Gastroesophageal sphincter (tissue), 4 donors: ENCODE results near the gene MCF2L2. TPM values are rescaled to one million over a fixed set of nuclear protein-coding genes. Genes with fewer than 3 reads are reported as not detected.

Source experiments
- ATAC-seq: fragments of 150-250 bp; one replicate; pipeline ENCODE4 v1.9.1; 2016; ENCODE audit warnings: mild to moderate bottlenecking, moderate library complexity
- H3K27ac ChIP-seq, 4 donors: fragments of 200-600 bp; sonication (generic) in 3 of 4; 1 replicate in 3 of 4; 2 replicates in 1 of 4; pipeline ENCODE4 v1.5.1; 2016 to 2019
- H3K27me3 ChIP-seq: fragments of 200-600 bp; sonication (generic); one replicate; pipeline ENCODE4 v1.5.1; 2019
- H3K36me3 ChIP-seq, 2 donors: fragments of 200-600 bp; sonication (generic); one replicate each; pipeline ENCODE4 v1.5.1; 2019; ENCODE audit warnings: control low read depth in 1 of 2
- H3K4me1 ChIP-seq, 3 donors: fragments of 200-600 bp; sonication (generic); 1 replicate in 2 of 3; 2 replicates in 1 of 3; pipeline ENCODE4 v1.5.1; 2016 to 2019; ENCODE audit warnings: control low read depth in 2 of 3
- H3K4me3 ChIP-seq, 2 donors: fragments of 200-600 bp; sonication (generic); one replicate each; pipeline ENCODE4 v1.5.1; 2019; ENCODE audit warnings: mild to moderate bottlenecking in 1 of 2, moderate library complexity in 1 of 2
- H3K9me3 ChIP-seq, 3 donors: fragments of 200-600 bp; sonication (generic); one replicate each; pipeline ENCODE4 v1.5.1; 2017 to 2019; ENCODE audit warnings: control low read depth in 2 of 3
- EP300 ChIP-seq: sonication (generic); formaldehyde crosslinking; IDR thresholded peaks from one replicate; pipeline ENCODE4 v1.6.1; 2017; ENCODE audit warnings: antibody characterized with exemption, mild to moderate bottlenecking
- POLR2A ChIP-seq, 2 donors: fragments of 450-650 bp; IDR thresholded peaks; one replicate each; pipeline ENCODE4 v1.6.1; 2017; ENCODE audit warnings: antibody characterized with exemption in 2 of 2, mild to moderate bottlenecking in 2 of 2, moderate library complexity in 1 of 2
- POLR2AphosphoS5 ChIP-seq: sonication (generic); formaldehyde crosslinking; IDR thresholded peaks from one replicate; pipeline ENCODE4 v1.6.1; 2017; ENCODE audit warnings: antibody characterized with exemption
- WGBS, 2 donors: methylation state at CpG; one replicate each; pipeline ENCODE4 v1.1.5; 2018; ENCODE audit warnings: low coverage in 1 of 2; 5-methylcytosine and 5-hydroxymethylcytosine counted together
- total RNA-seq, 4 donors: library from RNA; depleted of rRNA; stranded (reverse); fragments of >200 nt; gene quantifications; one replicate each; pipeline ENCODE4 v1.1.0, GENCODE V29; 2016
- TF ChIP-seq, protein P1 (sequence below), 4 experiments: fragments of 200-600 bp in 2 of 4; fragments of 450-650 bp in 2 of 4; sonication (generic) in 1 of 4; IDR thresholded peaks; one replicate each; pipeline ENCODE4 v1.5.1; 2017 to 2019; ENCODE audit warnings: antibody characterized with exemption in 4 of 4, mild to moderate bottlenecking in 2 of 4, moderate library complexity in 2 of 4

The MCF2L2 gene
- total RNA-seq, 4 donors from 2014 or later = 0.67 to 4.0 (median 2.7) TPM

DNA sequence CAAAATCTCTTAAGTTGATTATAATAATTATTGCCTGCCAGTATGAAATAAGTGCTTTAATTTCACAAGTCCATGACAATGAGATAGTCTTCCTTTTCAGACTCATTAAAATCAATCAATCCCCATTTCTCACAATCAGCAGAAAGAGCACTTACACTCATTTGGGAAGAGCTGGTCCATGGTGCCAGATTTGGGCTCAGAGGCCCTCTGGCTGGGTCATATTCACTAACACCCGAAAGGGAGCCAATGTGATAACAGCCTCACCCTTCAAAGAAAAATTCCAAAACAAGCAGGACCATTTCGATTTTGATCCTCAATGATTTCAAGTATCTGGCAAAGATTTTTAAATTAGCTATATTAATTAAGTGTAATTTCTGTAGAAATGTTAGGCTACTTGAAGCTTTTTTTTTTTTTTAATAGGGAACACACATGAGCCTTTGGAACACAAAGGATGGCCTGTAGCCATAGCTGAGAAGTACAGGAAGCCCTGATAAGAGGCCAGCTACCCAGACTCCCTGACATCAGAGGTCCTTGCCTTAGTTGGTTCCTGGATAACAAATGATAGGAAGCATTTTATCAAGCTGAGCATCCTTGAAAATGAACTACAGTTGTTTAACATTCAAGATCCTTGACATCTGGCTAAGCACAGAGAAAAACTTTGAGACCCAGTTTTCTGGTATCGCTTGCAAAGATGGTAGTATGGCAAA is 17.1 kb downstream of the MCF2L2 start:
- no peaks in the 10 kb centered on the region for H3K4me1 ChIP-seq
- no peaks in the 10 kb centered on the region for H3K36me3 ChIP-seq
- no peak for ATAC-seq
- no peak overlapping the region for H3K27ac ChIP-seq
- 74 to 87% methylated on average over 3 of the region's 3 CpGs for WGBS, 2 donors
- no peaks in the 10 kb centered on the region for H3K9me3 ChIP-seq
- H3K4me3 ChIP-seq = no peak overlapping the region
- no peak for TF ChIP-seq EP300
- H3K27me3 ChIP-seq = no peaks in the 10 kb centered on the region

DNA sequence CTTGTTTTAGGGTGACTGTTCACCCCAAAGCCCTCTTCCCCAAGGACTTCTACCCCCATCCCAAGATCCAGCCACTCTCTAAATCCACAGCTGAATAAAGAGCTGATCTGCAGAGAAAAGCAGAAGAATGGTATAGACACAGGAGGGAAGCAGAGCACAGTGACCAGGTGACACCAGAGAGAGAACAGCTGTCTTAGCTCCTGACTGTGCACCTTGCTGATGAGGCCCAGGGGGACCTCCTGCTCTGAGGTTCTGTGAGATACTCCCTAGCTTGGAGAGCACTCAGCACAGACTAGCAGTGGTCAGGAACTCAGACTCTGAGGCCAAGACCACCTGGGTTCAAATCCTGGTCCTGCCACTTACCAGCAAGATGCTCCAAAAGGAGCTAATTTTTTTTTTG is 17.7 kb downstream of the MCF2L2 start:
- Histone ChIP-seq H3K36me3 (no peaks in the 10 kb centered on the region), H3K27me3 (no peaks in the 10 kb centered on the region), H3K4me1 (no peaks in the 10 kb centered on the region), H3K27ac (no peak overlapping the region), H3K9me3 (no peaks in the 10 kb centered on the region), H3K4me3 (no peak overlapping the region)
- TF ChIP-seq, protein P1, sequence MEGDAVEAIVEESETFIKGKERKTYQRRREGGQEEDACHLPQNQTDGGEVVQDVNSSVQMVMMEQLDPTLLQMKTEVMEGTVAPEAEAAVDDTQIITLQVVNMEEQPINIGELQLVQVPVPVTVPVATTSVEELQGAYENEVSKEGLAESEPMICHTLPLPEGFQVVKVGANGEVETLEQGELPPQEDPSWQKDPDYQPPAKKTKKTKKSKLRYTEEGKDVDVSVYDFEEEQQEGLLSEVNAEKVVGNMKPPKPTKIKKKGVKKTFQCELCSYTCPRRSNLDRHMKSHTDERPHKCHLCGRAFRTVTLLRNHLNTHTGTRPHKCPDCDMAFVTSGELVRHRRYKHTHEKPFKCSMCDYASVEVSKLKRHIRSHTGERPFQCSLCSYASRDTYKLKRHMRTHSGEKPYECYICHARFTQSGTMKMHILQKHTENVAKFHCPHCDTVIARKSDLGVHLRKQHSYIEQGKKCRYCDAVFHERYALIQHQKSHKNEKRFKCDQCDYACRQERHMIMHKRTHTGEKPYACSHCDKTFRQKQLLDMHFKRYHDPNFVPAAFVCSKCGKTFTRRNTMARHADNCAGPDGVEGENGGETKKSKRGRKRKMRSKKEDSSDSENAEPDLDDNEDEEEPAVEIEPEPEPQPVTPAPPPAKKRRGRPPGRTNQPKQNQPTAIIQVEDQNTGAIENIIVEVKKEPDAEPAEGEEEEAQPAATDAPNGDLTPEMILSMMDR (IDR thresholded peaks at IDR 0.05) = no peak
- TF ChIP-seq EP300 (no peak), POLR2AphosphoS5 (no peak), POLR2A (IDR thresholded peaks at IDR 0.05) (no peak)
- ATAC-seq = no peak

DNA sequence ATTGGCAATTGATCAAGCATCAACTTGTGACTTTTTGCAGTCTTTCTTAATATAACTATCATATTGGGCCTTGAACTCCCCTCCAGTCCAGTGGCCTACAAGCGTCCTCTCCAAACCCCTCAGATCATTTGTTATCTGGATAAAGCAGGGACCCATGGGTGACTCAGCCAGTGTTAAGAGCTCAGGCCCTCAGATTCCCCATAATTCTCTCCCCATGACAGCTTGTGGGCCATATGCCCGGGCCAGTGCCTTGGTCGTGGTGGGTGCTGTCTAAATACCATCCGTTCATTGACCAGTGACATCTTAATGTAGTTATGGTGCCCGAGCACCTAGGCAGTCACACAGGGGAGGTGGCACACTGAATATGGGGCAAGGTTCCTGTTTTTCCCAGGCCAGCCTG is 18.1 kb downstream of the MCF2L2 start:
- ATAC-seq = no peak
- WGBS, 2 donors = 55% methylated on average over 5 of the region's 5 CpGs; no CpG with 5 or more reads in 1 of the 2 donors
- TF ChIP-seq EP300 = no peak
- no peak for TF ChIP-seq POLR2AphosphoS5
- TF ChIP-seq POLR2A (IDR thresholded peaks at IDR 0.05) = no peak
- TF ChIP-seq, protein P1 (IDR thresholded peaks at IDR 0.05) = no peak
- Histone ChIP-seq H3K27me3 (no peaks in the 10 kb centered on the region), H3K27ac (no peak overlapping the region), H3K4me3 (no peak overlapping the region), H3K4me1 (no peaks in the 10 kb centered on the region), H3K36me3 (no peaks in the 10 kb centered on the region), H3K9me3 (no peaks in the 10 kb centered on the region)

DNA sequence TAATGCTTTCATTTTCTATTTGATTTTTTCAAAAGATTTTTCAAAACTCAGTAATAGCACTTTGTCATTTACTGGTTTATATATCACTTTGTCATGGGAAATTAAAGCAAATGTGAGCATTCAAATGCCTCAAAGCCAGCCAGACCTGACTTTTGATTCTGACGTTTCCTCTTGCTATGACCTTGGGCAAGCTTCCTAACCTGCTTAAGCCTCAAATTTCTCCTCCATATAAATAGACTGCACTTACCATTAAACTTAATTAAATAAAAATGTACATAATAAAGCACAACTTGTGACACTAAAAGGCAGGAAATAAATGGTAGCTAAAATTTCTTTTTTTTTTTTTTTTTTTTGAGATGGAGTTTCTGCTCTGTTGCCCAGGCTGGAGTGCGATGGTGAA is 19.2 kb downstream of the MCF2L2 start:
- Histone ChIP-seq H3K27ac (no peak overlapping the region), H3K36me3 (no peaks in the 10 kb centered on the region), H3K27me3 (no peaks in the 10 kb centered on the region), H3K9me3 (no peaks in the 10 kb centered on the region), H3K4me1 (no peaks in the 10 kb centered on the region), H3K4me3 (no peak overlapping the region)
- 65 to 75% methylated on average over 2 of the region's 2 CpGs for WGBS, 2 donors
- ATAC-seq = no peak
- TF ChIP-seq POLR2A (IDR thresholded peaks at IDR 0.05) (no peak), POLR2AphosphoS5 (no peak), EP300 (no peak)
- TF ChIP-seq, protein P1 (IDR thresholded peaks at IDR 0.05) = no peak

DNA sequence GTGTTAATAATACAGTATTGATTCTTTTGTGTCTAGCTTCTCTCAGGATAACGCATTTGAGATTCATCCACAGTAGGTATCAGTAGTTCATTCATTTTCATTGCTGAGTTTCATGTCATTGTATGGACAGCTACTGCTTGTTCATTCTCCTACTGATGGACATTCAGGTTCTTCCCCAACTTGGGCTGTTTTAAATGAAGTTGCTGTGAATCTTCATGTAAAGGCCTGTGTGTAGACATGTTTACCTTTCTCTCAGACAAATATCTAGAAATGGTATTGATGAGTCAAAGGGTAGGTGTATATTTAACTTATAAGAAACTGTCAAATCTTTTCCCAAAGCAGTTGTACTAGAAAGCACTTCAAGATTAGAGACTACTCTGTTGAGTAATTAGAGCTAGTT is 26.7 kb downstream of the MCF2L2 start:
- H3K27me3 ChIP-seq = no peaks in the 10 kb centered on the region
- WGBS, 2 donors = 90 to 92% methylated on average over 1 of the region's 1 CpG

More for the DNA sequence above, 26.7 kb downstream of the MCF2L2 start:
- H3K36me3 ChIP-seq = no peaks in the 10 kb centered on the region
- TF ChIP-seq, protein P1 (IDR thresholded peaks at IDR 0.05) = no peak
- no peak for TF ChIP-seq EP300
- TF ChIP-seq POLR2A (IDR thresholded peaks at IDR 0.05) = no peak
- TF ChIP-seq POLR2AphosphoS5 = no peak
- no peak for ATAC-seq
- H3K4me1 ChIP-seq = no peaks in the 10 kb centered on the region
- H3K27ac ChIP-seq = no peak overlapping the region
- no peak overlapping the region for H3K4me3 ChIP-seq
- H3K9me3 ChIP-seq = no peaks in the 10 kb centered on the region
